IgD-negative memory B cell (primary cell): ENCODE measurements around the gene ACVR1C. TPM values are rescaled to one million over a fixed set of nuclear protein-coding genes. Genes with fewer than 3 reads are reported as not detected.

ENCODE experiments used
- H3K27ac Mint-ChIP-seq, 3 donors: one replicate each; pipeline ENCODE4 v1.8.0; 2020 to 2022; ENCODE audit warnings: mild to moderate bottlenecking in 3 of 3, mixed read lengths in 3 of 3, moderate library complexity in 1 of 3
- H3K27me3 Mint-ChIP-seq: one replicate; pipeline ENCODE4 v1.8.0; 2021; ENCODE audit warnings: mixed read lengths
- H3K36me3 Mint-ChIP-seq: one replicate; pipeline ENCODE4 v1.8.0; 2020; ENCODE audit warnings: mild to moderate bottlenecking, mixed read lengths
- H3K4me1 Mint-ChIP-seq, 3 donors: one replicate each; pipeline ENCODE4 v1.8.0; 2020 to 2022; ENCODE audit warnings: mixed read lengths in 3 of 3, mild to moderate bottlenecking in 1 of 3
- H3K4me3 Mint-ChIP-seq, 4 donors: one replicate each; pipeline ENCODE4 v1.8.0; 2020 to 2022; ENCODE audit warnings: mild to moderate bottlenecking in 4 of 4, mixed read lengths in 4 of 4, moderate library complexity in 3 of 4
- H3K9me3 Mint-ChIP-seq, 3 donors: one replicate each; pipeline ENCODE4 v1.8.0; 2020 to 2021; ENCODE audit warnings: mixed read lengths in 3 of 3, mild to moderate bottlenecking in 1 of 3
- polyA plus RNA-seq: library from polyadenylated mRNA; unstranded; fragments of 300-500 nt; fragmentation: Illumina TruSeq; gene quantifications from one replicate; pipeline ENCODE4 v1.2.3, GENCODE V29; 2021

Gene ACVR1C
- polyA plus RNA-seq, 1 donor from 2014 or later, result 0.23 TPM

DNA sequence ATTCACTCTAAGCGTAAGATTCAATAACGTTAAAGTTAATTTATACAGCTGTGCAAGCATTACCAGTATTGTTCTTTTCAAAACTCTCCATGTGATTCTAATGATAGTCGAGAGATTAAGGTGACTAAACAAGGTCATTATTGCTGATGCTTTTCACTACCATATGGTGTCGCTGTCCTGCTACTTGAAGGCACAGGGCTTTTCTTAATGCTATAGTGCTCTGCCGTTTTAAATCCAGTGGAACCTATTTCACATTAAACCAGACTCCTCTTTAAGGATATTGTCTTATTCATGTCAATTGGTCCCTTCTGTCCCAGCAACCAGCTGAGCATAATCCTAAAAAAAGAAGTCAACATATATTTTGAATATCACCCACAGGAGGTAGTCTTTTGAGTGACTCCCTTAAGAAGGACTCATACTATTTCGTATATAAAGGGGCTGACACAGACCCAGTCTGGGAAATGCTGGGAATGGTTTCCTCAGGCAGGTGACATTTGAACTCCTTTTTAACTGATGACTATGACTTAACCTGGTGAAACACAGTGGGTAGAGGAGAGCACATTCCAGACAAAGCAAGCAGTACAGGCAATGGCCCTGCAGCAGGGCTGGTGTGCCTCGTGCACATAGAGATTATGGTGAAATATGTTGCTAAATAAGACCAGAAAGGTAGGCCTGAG is 130.9 kb downstream of the ACVR1C start:
- H3K27ac Mint-ChIP-seq, result no peak overlapping the region
- no peaks in the 10 kb centered on the region for H3K9me3 Mint-ChIP-seq
- no peak overlapping the region for H3K4me3 Mint-ChIP-seq
- H3K36me3 Mint-ChIP-seq, result no peaks in the 10 kb centered on the region
- peaks cover 27 to 31% (median 31%) of the 10 kb centered on the region in 3 donors for H3K4me1 Mint-ChIP-seq
- no peaks in the 10 kb centered on the region for H3K27me3 Mint-ChIP-seq

DNA sequence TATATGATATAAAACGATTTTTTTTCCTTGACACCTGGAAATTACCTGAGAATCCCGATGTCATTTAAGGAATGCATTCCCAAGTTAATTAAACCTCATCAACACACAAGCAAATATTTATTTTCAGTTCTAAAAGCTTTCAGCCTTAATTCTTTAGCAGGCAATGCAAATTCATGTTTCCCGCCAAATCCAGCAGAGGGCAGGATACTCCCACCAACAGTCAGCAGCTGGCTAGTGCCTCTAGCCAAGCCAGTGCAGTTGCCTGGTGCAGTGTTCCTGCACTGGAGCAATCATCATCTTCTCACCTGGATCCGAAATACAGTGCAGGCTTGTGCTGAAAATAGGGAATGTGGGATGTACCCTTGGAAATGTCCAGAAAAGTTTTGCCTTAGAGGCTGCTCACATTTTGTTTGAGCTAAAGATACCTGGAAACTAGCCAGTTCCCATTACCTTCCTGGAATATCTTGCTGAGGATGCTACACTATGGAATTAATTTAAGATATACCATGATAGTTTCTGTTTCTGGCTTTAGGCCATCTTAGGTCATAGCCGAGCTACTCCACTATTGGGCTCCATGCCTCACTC is 136.4 kb downstream of the ACVR1C start:
- Mint-ChIP-seq H3K27ac (peak overlapping the region in 1 of 3 donors; percentile 40), H3K9me3 (no peaks in the 10 kb centered on the region), H3K27me3 (no peaks in the 10 kb centered on the region), H3K4me3 (no peak overlapping the region), H3K4me1 (peaks cover 11 to 15% (median 13%) of the 10 kb centered on the region in 3 donors), H3K36me3 (no peaks in the 10 kb centered on the region)

DNA sequence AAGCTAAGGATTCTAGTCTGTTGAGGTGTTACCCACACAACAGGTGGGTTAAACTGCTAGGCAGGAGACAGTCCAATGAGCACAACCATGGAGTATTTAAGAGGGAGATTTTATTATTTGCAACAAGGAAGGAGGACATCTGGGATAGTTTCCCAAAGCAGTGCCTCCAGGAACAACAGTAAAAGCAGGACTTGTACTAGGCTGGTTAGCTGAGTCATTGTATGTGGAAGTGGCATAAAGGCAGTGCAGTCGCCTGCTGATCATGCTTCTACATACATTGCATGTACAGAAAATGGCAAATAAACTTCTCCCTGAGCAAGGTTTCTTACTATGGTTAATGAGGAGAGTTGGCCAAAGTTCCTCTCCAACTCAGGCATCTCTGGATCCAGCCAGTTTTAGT is 138.7 kb downstream of the ACVR1C start:
- Mint-ChIP-seq H3K27ac (peak overlapping the region in 1 of 3 donors; percentile 65), H3K4me3 (no peak overlapping the region), H3K27me3 (no peaks in the 10 kb centered on the region), H3K9me3 (no peaks in the 10 kb centered on the region), H3K4me1 (peaks cover 15 to 22% (median 18%) of the 10 kb centered on the region in 3 donors), H3K36me3 (no peaks in the 10 kb centered on the region)

- no peak overlapping the region for H3K27ac Mint-ChIP-seq
- peaks cover 10 to 22% (median 20%) of the 10 kb centered on the region in 3 donors for H3K4me1 Mint-ChIP-seq
- H3K4me3 Mint-ChIP-seq, result no peak overlapping the region
- H3K36me3 Mint-ChIP-seq, result no peaks in the 10 kb centered on the region
- H3K27me3 Mint-ChIP-seq, result no peaks in the 10 kb centered on the region
- H3K9me3 Mint-ChIP-seq, result no peaks in the 10 kb centered on the region
Measured at GRCh38 chr2:157488877-157489276, 139.8 kb downstream of the ACVR1C start.

DNA sequence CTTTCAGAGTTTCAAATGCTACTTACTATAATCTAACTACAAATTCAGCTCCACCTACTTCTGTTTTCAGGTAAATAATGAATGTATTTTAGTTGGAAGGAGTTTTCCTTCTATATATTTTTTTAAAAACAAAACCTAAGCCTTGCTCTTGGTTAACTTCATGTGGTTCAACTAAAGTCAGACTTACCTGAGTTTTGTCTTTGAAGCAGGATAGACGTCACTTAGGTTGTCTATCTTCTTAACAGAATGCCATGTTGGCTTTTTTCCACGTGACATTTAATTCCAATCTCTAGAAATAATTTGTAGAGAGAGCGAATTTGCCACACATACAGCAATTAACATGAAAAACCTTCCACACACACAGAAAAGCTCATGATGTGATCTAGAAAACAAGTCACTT is 140.9 kb downstream of the ACVR1C start:
- H3K4me3 Mint-ChIP-seq, result no peak overlapping the region
- H3K27me3 Mint-ChIP-seq, result no peaks in the 10 kb centered on the region
- H3K9me3 Mint-ChIP-seq, result no peaks in the 10 kb centered on the region
- peaks cover 5 to 16% (median 15%) of the 10 kb centered on the region in 3 donors for H3K4me1 Mint-ChIP-seq
- peaks cover 3% of the 10 kb centered on the region for H3K36me3 Mint-ChIP-seq
- no peak overlapping the region for H3K27ac Mint-ChIP-seq

DNA sequence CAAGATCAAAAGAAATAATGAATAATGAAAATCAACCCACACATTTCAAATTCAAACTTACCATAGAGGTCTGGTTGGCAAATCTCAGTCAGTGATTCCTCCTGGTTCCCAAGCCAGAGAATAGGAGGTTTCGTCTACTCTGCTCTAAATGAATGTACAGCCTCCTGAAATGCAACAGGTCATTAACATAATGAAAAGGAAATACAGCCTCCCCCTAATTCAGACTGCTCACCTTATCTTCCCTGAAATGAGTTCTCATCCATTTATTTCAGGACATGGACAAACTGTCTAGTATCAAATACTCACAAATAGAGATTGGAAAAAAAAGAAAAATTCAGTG is 141.4 kb downstream of the ACVR1C start:
- Mint-ChIP-seq H3K4me3 (no peak overlapping the region), H3K36me3 (peaks cover 3% of the 10 kb centered on the region), H3K4me1 (peaks cover 4 to 12% (median 11%) of the 10 kb centered on the region in 3 donors), H3K27me3 (no peaks in the 10 kb centered on the region), H3K9me3 (no peaks in the 10 kb centered on the region), H3K27ac (no peak overlapping the region)

DNA sequence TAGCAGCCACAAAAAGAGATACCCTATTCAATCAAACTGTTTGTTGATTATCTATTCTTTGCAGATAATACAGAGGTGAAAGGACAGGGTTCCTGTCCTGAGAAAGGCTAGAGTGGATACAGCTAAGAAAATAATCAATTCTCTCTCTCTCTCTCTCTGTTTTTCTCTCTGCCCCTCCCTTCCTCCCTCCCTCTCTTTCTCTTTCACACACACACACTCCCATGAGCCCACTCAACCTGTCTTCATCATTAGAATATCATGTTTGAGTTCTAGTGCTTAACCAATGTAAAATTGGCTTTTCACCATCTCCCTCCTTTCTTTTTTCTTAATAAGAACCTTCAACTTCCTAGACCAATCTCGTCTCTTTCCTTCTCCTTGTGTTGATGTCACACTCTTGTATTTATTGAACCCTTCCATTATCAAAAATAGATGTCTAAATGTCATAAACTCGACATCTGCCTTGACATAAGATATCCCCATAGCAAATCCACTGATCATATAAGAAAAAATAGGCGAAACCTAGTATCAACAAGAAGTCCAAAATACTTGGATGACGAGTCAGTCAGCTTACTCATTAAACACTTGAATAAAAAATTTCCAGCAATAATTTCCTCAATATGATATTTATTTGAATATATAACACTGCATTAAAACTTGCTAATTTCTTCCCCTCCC is 141.9 kb downstream of the ACVR1C start:
- no peaks in the 10 kb centered on the region for H3K9me3 Mint-ChIP-seq
- no peak overlapping the region for H3K4me3 Mint-ChIP-seq
- peaks cover 3 to 9% (median 8%) of the 10 kb centered on the region in 3 donors for H3K4me1 Mint-ChIP-seq
- no peaks in the 10 kb centered on the region for H3K27me3 Mint-ChIP-seq
- peak overlapping the region in 1 of 3 donors; percentile 37 for H3K27ac Mint-ChIP-seq
- H3K36me3 Mint-ChIP-seq, result peaks cover 3% of the 10 kb centered on the region

DNA sequence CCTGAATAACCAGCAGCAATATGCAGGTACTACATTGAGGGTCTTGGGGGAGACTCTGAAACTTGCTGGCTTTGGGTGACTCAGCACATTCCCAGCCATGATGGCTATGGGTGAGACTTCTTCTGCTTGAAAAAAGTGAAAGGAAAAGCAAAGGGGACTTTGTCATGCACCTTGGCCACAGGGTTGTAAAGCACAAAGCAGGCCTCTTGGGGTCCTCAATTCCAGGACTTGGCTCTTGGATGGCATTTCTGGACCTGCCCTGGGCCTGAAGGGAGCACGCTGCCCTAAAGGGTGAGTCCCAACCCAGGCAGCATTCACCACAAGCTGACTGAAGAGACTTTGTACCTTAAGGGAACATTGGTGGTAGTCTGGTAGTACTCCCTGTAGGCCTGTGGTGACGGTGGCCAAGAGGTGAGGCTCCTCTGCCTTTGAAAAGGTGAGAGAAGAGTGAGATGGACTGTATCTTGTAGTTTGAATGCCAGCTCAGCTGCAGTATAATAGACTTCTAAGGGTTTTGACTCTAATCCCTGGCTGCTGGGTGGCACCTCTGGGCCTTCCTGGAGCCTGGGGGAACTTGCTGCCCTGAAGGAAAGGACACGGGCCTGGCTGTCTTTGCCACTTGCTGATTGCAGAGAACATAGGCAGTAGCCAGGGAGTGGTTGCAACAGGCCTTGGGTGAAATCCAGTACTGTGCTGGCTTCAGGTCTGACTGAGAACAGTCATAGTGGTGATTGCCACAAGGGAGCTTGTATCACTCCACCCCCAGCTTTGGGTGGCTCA is 148.3 kb downstream of the ACVR1C start:
- Mint-ChIP-seq H3K27ac (peak overlapping the region in 2 of 3 donors; percentile 54 to 80), H3K9me3 (no peaks in the 10 kb centered on the region), H3K27me3 (no peaks in the 10 kb centered on the region), H3K4me3 (no peak overlapping the region), H3K36me3 (peaks cover 7% of the 10 kb centered on the region), H3K4me1 (peaks cover 4 to 26% (median 7%) of the 10 kb centered on the region in 3 donors)

DNA sequence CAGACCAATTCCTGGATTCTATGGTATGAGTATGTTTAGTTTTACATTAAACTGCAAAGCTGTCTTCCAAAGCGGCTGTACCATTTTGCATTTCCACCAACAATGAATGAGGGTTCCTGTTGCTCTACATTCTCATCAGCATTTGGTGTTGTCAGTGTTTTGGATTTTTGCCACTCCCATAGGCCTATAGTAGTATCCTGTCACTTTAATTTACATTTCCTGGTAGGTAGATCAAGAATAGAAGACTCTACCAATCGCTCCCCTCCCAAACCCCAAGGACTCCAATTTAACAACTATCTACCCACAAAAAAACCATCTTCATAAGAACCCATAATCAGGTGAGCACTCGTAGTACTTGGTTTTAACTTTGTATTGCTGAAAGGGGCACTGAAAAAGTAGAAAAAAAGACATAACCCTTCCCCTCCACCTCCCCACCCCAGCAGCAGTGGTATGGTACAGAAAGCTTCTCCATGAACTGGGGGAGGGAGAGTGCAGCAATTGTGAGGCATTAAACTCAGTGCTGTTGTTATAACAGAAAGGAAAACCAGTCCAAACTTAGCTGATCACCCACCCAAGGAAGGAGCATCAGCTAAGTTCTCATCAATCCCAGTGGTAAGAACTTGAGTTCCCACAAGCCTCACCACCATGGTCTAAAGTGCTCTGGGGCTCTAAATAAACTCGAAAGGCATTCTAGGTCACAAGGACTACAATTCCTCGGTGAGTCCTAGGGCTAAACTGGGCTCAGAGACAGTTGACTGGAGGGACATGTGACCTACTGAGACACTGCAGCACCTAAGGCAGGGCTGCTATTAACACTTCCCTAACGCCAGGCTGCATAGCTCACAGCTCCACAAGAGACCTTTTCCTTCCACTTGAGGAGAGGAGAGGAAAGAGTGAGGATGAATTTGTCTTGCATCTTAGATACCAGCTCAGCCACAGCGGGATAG is 149.3 kb downstream of the ACVR1C start:
- Mint-ChIP-seq H3K27me3 (no peaks in the 10 kb centered on the region), H3K36me3 (peaks cover 7% of the 10 kb centered on the region), H3K9me3 (no peaks in the 10 kb centered on the region), H3K27ac (peak overlapping the region in 1 of 3 donors; percentile 80), H3K4me1 (peaks cover 4 to 24% (median 7%) of the 10 kb centered on the region in 3 donors), H3K4me3 (no peak overlapping the region)

DNA sequence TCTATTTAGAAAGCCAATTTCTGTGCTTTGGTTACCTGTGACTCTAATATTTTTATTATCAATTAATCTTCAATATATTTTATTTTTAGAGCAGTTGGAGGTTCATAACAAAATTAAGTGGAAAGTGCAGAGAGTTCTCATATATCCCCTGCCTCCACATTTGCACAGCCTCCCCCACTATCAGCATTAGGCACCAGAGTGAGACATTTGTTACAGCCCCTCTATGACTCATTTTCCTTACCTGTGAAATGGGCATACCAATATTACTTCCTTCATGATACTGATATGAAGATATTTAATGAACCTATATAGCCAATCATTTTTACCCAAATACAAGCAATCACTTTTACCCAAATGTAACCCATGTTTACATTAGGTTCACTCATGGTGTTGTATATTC is 150.7 kb downstream of the ACVR1C start:
- Mint-ChIP-seq H3K4me3 (no peak overlapping the region), H3K9me3 (no peaks in the 10 kb centered on the region), H3K36me3 (peaks cover 4% of the 10 kb centered on the region), H3K4me1 (peaks cover 16 to 35% (median 20%) of the 10 kb centered on the region in 3 donors), H3K27me3 (no peaks in the 10 kb centered on the region), H3K27ac (no peak overlapping the region)

GRCh38 chr2:157476953-157477709 is 151.5 kb downstream of the ACVR1C start:
- H3K4me1 Mint-ChIP-seq, result peaks cover 21 to 41% (median 22%) of the 10 kb centered on the region in 3 donors
- H3K27me3 Mint-ChIP-seq, result no peaks in the 10 kb centered on the region
- H3K4me3 Mint-ChIP-seq, result no peak overlapping the region
- no peaks in the 10 kb centered on the region for H3K9me3 Mint-ChIP-seq
- peaks cover 4% of the 10 kb centered on the region for H3K36me3 Mint-ChIP-seq
- peak overlapping the region in 1 of 3 donors; percentile 26 for H3K27ac Mint-ChIP-seq
